K562 (cell line): ENCODE data around the gene CEP70.
"Not testable (repeated sequence)": the region's sequence is repeated elsewhere in the genome, so short reads cannot be mapped to it uniquely, and the experiment has no call there.

Experiments used
- BRCA1 ChIP-seq, 2 experiments: fragments of 450-650 bp in 1 of 2; sonication (generic) in 1 of 2; formaldehyde crosslinking in 1 of 2; IDR thresholded peaks; 2 replicates each; pipeline versions ENCODE4 v1.5.0 to v1.6.1; 2017 to 2020; ENCODE audit warnings: mild to moderate bottlenecking in 1 of 2, missing genetic modification reagents in 1 of 2
- CTCF ChIP-seq, 3 experiments: IDR thresholded peaks in 2 of 3; conservative IDR thresholded peaks in 1 of 3; 2 replicates each; pipeline ENCODE4 v1.5.1; 2011 to 2012; ENCODE audit warnings: low read length in 3 of 3, mild to moderate bottlenecking in 3 of 3, control low read depth in 2 of 3, improper control_type of control experiment in 1 of 3, inconsistent platforms in 1 of 3, low read depth in 1 of 3, mixed read lengths in 1 of 3, moderate library complexity in 1 of 3; ENCODE audit not compliant: insufficient read depth in 2 of 3
- EGR1 ChIP-seq: fragments of 450-650 bp; conservative IDR thresholded peaks from 2 replicates; pipeline ENCODE4 v1.6.1; 2017; ENCODE audit warnings: mild to moderate bottlenecking
- EP300 ChIP-seq: IDR thresholded peaks from 2 replicates; pipeline ENCODE4 v1.6.1; 2012; ENCODE audit warnings: low read length, improper control_type of control experiment
- GTF2A2 ChIP-seq: IDR thresholded peaks from 2 replicates; pipeline ENCODE4 v1.6.1; 2016; ENCODE audit warnings: mild to moderate bottlenecking, missing genetic modification characterization, missing compliant biosample characterization
- MAFK ChIP-seq: IDR thresholded peaks from 2 replicates; pipeline ENCODE4 v1.6.1; 2011; ENCODE audit warnings: low read length, improper control_type of control experiment
- MXI1 ChIP-seq: IDR thresholded peaks from 2 replicates; pipeline ENCODE4 v1.6.1; 2011; ENCODE audit warnings: low read depth, mild to moderate bottlenecking, improper control_type of control experiment, low read length
- NR0B1 ChIP-seq: fragments of 450-650 bp; IDR thresholded peaks from one replicate; pipeline ENCODE4 v1.6.1; 2018; ENCODE audit warnings: mild to moderate bottlenecking, moderate library complexity; ENCODE audit not compliant: partially characterized antibody
- NR1H2 ChIP-seq: sonication (generic); formaldehyde crosslinking; IDR thresholded peaks from 2 replicates; pipeline ENCODE4 v1.4.0; 2020; ENCODE audit warnings: mild to moderate bottlenecking, missing genetic modification reagents
- POLR2A ChIP-seq: fragments of 450-650 bp; conservative IDR thresholded peaks from 2 replicates; pipeline ENCODE4 v1.6.1; 2016
- SMARCC2 ChIP-seq: fragments of 450-650 bp; IDR thresholded peaks from 2 replicates; pipeline ENCODE4 v1.6.1; 2017; ENCODE audit warnings: antibody characterized with exemption, moderate library complexity, mild to moderate bottlenecking, low read depth
- ZNF143 ChIP-seq: sonication (generic); formaldehyde crosslinking; IDR thresholded peaks from 2 replicates; pipeline ENCODE4 v1.9.0; 2022; ENCODE audit warnings: mild to moderate bottlenecking, missing genetic modification reagents
- ZNF695 ChIP-seq: fragments of 450-650 bp; formaldehyde crosslinking; IDR thresholded peaks from 2 replicates; pipeline ENCODE4 v1.4.0; 2020; ENCODE audit warnings: mild to moderate bottlenecking, moderate library complexity

GRCh38 chr3:138604106-138604595 lies 10.1 kb upstream of the CEP70 start:
- not testable (repeated sequence) for TF ChIP-seq POLR2A; CTCF (IDR thresholded peaks at IDR 0.05 in 2 of 3, conservative IDR thresholded peaks at IDR 0.05 in 1 of 3; ENCODE audit: insufficient read depth in 2 of 3, low read depth in 1 of 3, low read length in 3 of 3); ZNF143 (CRISPR knock-in tag); NR0B1; BRCA1 (IDR thresholded peaks at IDR 0.05); BRCA1 (CRISPR knock-in tag; IDR thresholded peaks at IDR 0.05); EGR1; MXI1; MAFK; GTF2A2 (tag); EP300; SMARCC2; NR1H2; ZNF695 (CRISPR knock-in tag)
